Raji (cell line): ENCODE measurements around the gene TAF15.

Experiments used
- POLR2A ChIP-seq: IDR thresholded peaks from 2 replicates; pipeline ENCODE4 v1.6.1; 2011; ENCODE audit warnings: low read depth, low read length, control low read depth; ENCODE audit not compliant: insufficient read depth

The TAF15 gene

GRCh38 chr17:35808962-35809854 lies at the start of gene TAF15:
Gene TAF15 (plus strand): TSS chr17:35809484. CDS start chr17:35809570, 86 bp downstream.
- TF ChIP-seq POLR2A = peak; percentile 77

GRCh38 chr17:35760587-35760986 lies 48.7 kb upstream of the TAF15 start, which contains the start of gene C17orf50:
Gene C17orf50 (plus strand): TSS chr17:35760887. CDS start chr17:35760942, 55 bp downstream.
- no peak for TF ChIP-seq POLR2A

GRCh38 chr17:35761601-35762000 lies 47.7 kb upstream of the TAF15 start:
- no peak for TF ChIP-seq POLR2A

DNA sequence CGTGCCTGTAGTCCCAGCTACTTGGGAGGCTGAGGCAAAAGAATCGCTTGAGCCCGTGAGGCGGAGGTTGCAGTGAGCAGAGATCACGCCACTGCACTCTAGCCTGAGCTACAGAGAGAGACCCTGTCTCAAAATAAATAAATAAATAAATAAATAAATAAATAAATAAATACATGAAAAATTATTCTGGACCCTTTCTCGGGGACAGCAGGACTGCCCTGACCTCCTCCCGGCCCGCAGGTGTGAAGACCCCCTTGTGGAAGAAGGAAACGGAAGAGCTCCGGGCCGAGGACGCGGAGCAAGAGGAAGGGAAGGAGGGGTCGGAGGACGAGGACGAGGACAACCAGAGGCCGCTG lies 45.5 kb upstream of the TAF15 start:
- TF ChIP-seq POLR2A = no peak

GRCh38 chr17:35764123-35764991 lies 44.9 kb upstream of the TAF15 start:
- peak; percentile 35; the same call in 1 of the 2 replicates for TF ChIP-seq POLR2A

DNA sequence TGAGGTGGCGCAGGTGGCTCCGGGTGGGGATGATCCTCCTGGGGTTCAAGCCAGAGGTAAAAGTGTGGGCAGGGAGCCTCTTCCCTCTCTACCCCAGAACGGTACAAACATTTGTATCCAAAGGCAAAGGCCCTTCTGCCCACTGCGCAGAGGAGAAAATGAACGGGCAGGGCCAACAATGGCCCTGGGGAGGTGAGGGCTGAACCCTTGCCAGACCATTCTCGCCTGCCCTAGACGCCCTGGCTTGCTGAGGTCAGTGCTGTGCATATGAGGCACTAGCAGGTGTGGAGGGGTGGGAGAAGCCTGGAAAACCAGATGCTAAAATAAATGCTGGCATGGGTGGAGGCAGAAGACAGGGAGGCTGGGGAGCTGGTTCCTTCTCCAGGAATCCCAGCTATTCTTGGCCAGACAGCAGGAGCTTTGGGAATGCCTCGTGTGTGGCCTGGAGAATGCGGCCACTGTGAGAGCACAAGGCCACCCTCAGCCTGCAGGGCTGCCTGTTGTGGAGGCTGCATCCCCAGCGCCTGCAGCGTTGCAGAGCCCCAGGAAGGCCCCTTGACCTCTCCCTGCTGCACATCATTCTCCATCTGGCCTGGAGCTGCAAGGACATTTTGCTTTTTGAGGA lies 44.1 kb upstream of the TAF15 start:
- TF ChIP-seq POLR2A = no peak

GRCh38 chr17:35765756-35766488 lies 43.4 kb upstream of the TAF15 start:
- no peak for TF ChIP-seq POLR2A

- TF ChIP-seq POLR2A = no peak
These were observed 42.8 kb upstream of the TAF15 start for GRCh38 chr17:35766489-35766877.

GRCh38 chr17:35766903-35767510 lies 42.3 kb upstream of the TAF15 start:
- no peak for TF ChIP-seq POLR2A

- no peak for TF ChIP-seq POLR2A
These were observed 40.5 kb upstream of the TAF15 start for GRCh38 chr17:35768797-35769196.

DNA sequence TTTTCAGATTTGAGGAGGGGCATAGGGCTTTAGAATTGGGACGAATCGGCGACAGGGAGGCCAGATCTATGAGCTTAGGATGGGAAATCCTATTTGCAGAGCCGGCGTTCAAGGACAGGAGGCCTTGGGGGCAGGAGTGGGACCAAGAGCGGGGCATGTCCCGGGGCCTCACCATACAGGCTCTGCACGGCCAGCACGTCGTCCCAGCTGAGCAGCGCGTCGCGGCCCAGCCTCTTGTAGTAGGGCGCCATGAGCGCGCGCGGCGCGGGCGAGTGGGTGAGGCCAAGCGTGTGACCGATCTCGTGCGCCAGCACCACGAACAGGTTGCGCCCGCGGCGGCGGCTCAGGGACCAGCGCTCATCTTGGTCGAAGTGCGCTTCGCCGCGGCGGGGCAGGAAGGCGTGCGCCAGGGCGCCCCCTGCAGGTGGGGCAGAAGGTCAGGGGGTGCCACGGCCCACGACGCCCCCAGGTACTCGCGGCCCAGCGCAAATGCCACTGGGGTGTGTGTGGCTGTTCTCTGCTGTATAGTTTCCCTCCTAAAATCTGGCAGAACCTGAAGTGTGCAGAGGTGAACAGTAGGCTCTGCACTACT lies 39.3 kb upstream of the TAF15 start:
- TF ChIP-seq POLR2A = no peak

GRCh38 chr17:35773129-35773528 lies 36.2 kb upstream of the TAF15 start:
- no peak for TF ChIP-seq POLR2A

GRCh38 chr17:35773679-35774425 lies 35.4 kb upstream of the TAF15 start:
- no peak for TF ChIP-seq POLR2A
